Measurements from ENCODE around the gene TMPRSS3. TPM values are rescaled to one million over a fixed set of nuclear protein-coding genes. Genes with fewer than 3 reads are reported as not detected.

Gene TMPRSS3
- total and polyA plus RNA-seq, 2 of the 13 experiments (the other 11 are each of a cell fraction or from before 2014, with no cell fraction given), result 2.8 to 16.9 TPM

- TF ChIP-seq ARID4A (CRISPR knock-in tag; IDR thresholded peaks at IDR 0.05; ENCODE audit: borderline replicate concordance) (peak; percentile 31; the same call in 1 of the 2 replicates), NCOR1 (IDR thresholded peaks at IDR 0.05; ENCODE audit: borderline replicate concordance, low read length) (0 out of 2 replicates have a peak, but pooled peaks have one; percentile 41), ZNF224 (CRISPR knock-in tag; IDR thresholded peaks at IDR 0.05) (0 out of 2 replicates have a peak, but pooled peaks have one; percentile 55), ZMYM4 (CRISPR knock-in tag; IDR thresholded peaks at IDR 0.05) (0 out of 2 replicates have a peak, but pooled peaks have one; percentile 6), ATF5 (CRISPR knock-in tag; IDR thresholded peaks at IDR 0.05; ENCODE audit: low read depth) (no peak), FOXO1 (CRISPR knock-in tag; IDR thresholded peaks at IDR 0.05) (peak; percentile 10; the same call in 1 of the 2 replicates), ZSCAN21 (CRISPR knock-in tag; IDR thresholded peaks at IDR 0.05; ENCODE audit: borderline replicate concordance) (no peak), CENPX (CRISPR knock-in tag; IDR thresholded peaks at IDR 0.05) (no peak), SALL1 (CRISPR knock-in tag; IDR thresholded peaks at IDR 0.05) (peak; percentile 56; the same call in 1 of the 2 replicates), POLR2G (IDR thresholded peaks at IDR 0.05; ENCODE audit: low read depth, low read length) (peak; percentile 55), KLF15 (CRISPR knock-in tag; IDR thresholded peaks at IDR 0.05; ENCODE audit: borderline replicate concordance) (no peak), ZNF609 (CRISPR knock-in tag; IDR thresholded peaks at IDR 0.05; ENCODE audit: borderline replicate concordance) (no peak), KLF13 (CRISPR knock-in tag; IDR thresholded peaks at IDR 0.05) (no peak), AKAP8 (CRISPR knock-in tag; IDR thresholded peaks at IDR 0.05) (no peak)
These were observed 6.4 kb downstream of the TMPRSS3 start (continued) for GRCh38 chr21:42389449-42389835.

Measured in HepG2 (cell line).